C4-2B (cell line): ENCODE data around the gene SLC29A3.

Source experiments
- H3K27ac ChIP-seq: fragments of 450-650 bp; 2 replicates; pipeline ENCODE4 v1.5.1; 2017
- ZFX ChIP-seq: fragments of 450-650 bp; IDR thresholded peaks from 2 replicates; pipeline ENCODE4 v1.6.1; 2017
- TF ChIP-seq, protein P1 (sequence below): fragments of 450-650 bp; conservative IDR thresholded peaks from 2 replicates; pipeline ENCODE4 v1.5.1; 2017; ENCODE audit warnings: mild to moderate bottlenecking

SLC29A3 gene

DNA sequence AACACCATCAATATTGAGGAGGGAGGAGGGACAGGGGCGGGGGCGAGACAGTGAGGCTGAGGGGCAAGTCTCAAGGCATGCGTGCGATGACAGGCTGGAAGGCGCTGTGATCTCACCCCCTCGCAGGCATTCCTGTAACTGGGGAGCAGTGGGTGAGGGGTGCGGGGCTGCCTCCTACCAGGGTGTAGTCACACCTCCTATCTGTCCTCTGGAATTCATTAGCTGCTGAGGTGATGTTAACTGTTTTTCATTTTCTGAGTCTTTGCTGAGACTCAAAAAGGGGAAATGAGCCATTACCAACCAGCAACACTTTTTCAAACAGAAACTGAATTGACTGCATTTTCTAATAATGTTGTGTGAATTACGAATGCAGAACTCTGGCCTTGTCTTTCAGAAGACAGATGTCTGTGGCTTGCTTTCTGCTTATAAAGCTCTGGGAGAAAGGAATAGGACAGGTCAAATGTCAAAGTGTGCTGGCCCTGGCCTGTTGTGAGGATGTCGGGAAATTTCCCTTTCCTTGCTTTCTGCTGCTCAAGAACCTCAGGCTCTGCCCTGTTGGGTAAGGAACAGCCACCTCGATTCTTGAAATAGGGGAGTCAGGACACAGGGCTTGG, 53.9 kb downstream of the SLC29A3 start:
- no peak for TF ChIP-seq ZFX
- TF ChIP-seq, protein P1, sequence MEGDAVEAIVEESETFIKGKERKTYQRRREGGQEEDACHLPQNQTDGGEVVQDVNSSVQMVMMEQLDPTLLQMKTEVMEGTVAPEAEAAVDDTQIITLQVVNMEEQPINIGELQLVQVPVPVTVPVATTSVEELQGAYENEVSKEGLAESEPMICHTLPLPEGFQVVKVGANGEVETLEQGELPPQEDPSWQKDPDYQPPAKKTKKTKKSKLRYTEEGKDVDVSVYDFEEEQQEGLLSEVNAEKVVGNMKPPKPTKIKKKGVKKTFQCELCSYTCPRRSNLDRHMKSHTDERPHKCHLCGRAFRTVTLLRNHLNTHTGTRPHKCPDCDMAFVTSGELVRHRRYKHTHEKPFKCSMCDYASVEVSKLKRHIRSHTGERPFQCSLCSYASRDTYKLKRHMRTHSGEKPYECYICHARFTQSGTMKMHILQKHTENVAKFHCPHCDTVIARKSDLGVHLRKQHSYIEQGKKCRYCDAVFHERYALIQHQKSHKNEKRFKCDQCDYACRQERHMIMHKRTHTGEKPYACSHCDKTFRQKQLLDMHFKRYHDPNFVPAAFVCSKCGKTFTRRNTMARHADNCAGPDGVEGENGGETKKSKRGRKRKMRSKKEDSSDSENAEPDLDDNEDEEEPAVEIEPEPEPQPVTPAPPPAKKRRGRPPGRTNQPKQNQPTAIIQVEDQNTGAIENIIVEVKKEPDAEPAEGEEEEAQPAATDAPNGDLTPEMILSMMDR: no peak
- no peak overlapping the region for H3K27ac ChIP-seq

DNA sequence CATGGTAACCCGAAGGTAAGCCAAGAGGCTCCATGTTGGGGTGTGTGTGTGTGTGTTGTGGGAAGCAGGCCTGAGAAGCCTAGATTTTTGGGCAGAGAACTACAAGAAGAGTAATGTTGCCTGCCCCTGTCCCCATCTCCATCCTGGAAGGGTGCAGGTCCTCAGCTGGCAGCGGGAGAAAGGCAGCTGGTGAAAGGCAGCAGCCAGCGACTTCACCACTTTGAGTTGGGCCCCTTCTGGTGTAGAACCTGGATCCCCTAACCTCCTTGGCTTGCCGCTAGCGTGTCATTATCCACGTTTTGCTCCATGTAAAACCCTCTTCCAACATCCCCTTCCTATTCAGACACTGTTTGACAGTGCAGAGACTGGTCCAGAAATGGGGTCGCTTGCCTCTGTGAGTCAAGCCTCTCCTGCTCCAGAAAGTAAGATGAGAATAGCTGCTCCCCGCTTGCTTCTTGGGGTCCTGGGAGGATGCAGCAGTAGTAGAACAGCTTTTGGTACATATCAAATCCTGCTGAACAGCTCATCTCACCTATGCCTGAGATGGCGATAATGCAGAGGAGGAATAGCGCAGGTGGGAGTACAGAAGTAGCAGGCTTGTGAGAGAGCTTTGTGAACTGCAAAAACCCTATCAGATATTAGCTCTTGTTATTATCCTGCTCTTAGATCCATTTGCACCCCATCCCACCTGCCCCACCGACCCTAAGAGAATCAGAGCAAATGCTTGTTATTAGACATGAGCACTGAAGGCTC, 55.6 kb downstream of the SLC29A3 start:
- TF ChIP-seq ZFX: no peak
- TF ChIP-seq, protein P1: no peak
- H3K27ac ChIP-seq: no peak overlapping the region

DNA sequence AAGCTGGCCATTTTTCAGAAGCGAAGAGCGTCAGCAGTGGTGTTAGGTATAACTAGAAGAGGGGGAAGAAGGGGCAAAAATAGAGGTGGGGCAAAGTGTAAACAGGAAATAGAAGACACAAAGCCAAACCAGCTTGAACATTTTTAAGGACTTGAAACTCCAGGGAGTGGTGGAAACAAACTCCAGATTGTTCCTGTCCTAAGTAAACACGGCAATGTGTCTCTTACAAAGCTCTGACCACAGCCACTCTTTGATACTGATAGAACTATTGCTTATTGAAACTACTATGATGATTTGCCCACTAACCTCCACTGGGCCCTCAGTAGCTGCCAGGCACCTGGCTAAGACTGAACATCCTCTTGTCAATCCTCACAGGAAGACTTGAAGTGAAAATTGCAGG, 56.9 kb downstream of the SLC29A3 start:
- TF ChIP-seq, protein P1: no peak
- no peak for TF ChIP-seq ZFX
- no peak overlapping the region for H3K27ac ChIP-seq

DNA sequence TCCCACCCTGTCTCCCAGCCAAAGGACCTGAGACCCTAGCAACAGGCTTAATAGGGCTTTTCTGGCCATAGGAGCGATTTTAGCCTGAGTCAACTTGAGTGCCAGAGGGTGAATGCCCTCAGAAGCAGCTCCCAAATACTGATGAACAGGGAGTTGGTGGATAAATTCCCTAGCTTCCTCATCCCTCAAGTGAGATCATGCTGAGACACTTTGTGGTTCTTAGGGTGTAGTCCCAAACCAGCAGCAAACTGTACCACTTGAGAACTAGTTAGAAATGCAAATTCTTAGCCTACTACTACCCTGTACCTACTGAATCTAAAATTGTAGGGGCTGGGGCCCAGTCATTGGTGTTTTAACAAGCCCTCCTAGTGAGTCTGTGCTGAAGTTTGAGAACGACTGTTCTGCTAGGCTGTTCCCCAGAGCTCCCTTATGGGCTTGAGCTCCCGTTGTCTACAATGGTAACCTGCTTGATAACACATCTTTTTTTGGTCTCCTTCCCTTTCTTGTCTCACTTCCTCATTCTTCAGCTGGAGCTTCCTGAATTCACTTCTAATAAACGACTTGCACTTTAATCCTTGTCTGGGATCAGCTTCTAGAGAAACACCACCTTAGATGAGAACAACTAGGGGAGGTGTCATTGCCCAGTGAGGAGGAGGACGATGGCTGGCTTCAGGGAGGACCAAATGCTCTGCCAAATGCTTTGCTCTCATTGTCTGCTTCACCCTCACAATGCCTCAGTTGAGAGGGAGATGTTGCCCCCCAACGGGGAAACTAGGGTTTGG, 59.5 kb downstream of the SLC29A3 start:
- H3K27ac ChIP-seq: peak overlapping the region; percentile 72; the same call in 1 of the 2 replicates
- TF ChIP-seq, protein P1: no peak
- no peak for TF ChIP-seq ZFX

DNA sequence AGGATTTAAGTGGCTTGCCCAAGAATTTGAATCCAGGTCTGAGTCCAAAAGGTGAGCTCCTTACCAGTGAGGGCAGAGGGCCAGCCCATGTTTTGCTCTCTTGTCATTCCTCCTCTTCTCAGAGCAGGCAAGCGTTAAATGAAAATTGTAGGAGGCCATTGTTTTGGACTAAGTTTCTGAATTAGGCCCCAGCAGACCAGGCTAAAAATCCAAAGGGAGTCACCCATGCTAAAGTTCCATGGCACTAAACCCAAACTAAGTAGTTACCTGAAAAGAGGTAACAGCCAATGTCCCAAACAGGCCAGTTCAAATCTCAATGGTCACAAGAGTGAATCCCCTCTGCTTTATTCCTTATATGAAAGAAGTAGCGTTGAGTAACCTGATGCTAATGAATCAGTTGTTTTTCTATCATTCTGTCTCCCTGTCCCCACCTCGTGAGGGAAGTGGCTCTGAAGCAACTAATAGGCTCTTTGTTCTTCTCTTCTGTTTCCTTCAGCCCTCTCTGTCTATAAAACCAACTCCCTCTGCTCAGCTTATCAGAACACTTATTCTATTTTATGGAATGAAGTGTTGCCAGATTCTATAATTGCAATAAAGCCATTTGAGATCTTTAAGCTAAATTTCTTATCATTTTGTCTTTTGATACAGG, 60.2 kb downstream of the SLC29A3 start:
- no peak overlapping the region for H3K27ac ChIP-seq
- TF ChIP-seq ZFX: no peak
- TF ChIP-seq, protein P1: no peak

DNA sequence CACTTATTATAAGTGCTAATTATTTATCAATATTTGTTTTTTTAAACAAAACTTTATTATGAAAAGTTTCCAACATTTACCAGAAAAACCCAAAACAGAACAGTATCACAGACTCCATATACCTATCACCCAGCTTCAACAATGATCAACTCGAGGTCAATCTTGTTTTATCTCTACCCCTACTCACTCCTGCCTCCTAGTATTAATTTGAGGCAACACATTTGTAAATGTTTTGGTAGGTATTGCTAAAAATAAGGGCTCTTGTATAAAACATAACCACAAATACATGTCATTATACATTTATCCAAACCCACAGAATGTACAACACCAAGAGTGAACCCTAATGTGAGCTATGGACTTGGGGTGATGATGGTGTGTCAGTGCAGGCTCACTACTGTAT, 61.8 kb downstream of the SLC29A3 start:
- H3K27ac ChIP-seq: no peak overlapping the region
- TF ChIP-seq, protein P1: no peak
- no peak for TF ChIP-seq ZFX
